Measurements from ENCODE around the gene FAM78B. TPM values are rescaled to one million over a fixed set of nuclear protein-coding genes. Genes with fewer than 3 reads are reported as not detected.

The FAM78B gene
- polyA plus RNA-seq, 3 donors: not detected

DNA sequence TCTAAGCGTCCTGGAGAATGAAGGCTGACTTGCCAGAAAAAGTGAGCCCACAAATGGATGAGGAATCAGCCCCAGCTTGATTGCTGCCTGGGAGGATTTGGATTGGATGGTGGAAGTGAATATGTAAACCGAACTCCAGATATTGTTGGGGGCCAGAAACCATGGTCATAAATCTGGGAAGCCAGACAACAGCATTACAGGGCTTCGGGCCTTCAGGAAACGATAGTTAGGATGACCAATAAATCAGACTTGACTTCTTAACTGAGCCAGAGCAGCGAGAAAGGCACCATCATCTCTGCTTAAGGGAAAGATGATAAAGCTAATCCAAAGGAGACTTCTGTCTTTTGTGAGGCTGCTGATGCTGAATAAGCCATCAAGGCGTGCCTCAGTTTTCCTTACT lies 26.6 kb downstream of the FAM78B start:
- Mint-ChIP-seq H3K9me3 (peaks cover 0 to 5% (median 2%) of the 10 kb centered on the region in 7 donors), H3K27me3 (ENCODE audit: low read depth in 3 of 3) (peaks cover 2 to 17% (median 11%) of the 10 kb centered on the region in 3 donors), H3K27ac (no peak overlapping the region), H3K4me1 (no peaks in the 10 kb centered on the region), H3K4me3 (no peak overlapping the region), H3K36me3 (no peaks in the 10 kb centered on the region)
- TF ChIP-seq, protein P1, sequence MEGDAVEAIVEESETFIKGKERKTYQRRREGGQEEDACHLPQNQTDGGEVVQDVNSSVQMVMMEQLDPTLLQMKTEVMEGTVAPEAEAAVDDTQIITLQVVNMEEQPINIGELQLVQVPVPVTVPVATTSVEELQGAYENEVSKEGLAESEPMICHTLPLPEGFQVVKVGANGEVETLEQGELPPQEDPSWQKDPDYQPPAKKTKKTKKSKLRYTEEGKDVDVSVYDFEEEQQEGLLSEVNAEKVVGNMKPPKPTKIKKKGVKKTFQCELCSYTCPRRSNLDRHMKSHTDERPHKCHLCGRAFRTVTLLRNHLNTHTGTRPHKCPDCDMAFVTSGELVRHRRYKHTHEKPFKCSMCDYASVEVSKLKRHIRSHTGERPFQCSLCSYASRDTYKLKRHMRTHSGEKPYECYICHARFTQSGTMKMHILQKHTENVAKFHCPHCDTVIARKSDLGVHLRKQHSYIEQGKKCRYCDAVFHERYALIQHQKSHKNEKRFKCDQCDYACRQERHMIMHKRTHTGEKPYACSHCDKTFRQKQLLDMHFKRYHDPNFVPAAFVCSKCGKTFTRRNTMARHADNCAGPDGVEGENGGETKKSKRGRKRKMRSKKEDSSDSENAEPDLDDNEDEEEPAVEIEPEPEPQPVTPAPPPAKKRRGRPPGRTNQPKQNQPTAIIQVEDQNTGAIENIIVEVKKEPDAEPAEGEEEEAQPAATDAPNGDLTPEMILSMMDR (IDR thresholded peaks at IDR 0.05): no peak
- Histone ChIP-seq H3K79me2 (ENCODE audit: insufficient read depth, low read length) (no peaks in the 10 kb centered on the region), H4K20me1 (ENCODE audit: insufficient read depth, low read length) (no peaks in the 10 kb centered on the region), H3K27ac (ENCODE audit: low read depth in 1 of 2, low read length in 2 of 2) (no peak overlapping the region), H3K4me2 (replicated peaks; ENCODE audit: extremely low read depth, low read length, poor library complexity, severe bottlenecking) (no peak overlapping the region), H3K4me1 (ENCODE audit: control insufficient read depth in 1 of 2, insufficient read depth in 2 of 2, low read length in 2 of 2) (no peaks in the 10 kb centered on the region), H2AFZ (ENCODE audit: insufficient read depth, low read depth, low read length, poor library complexity, severe bottlenecking) (no peak overlapping the region), H3K9ac (ENCODE audit: insufficient read depth, low read length, poor library complexity, severe bottlenecking) (no peak overlapping the region), H3K36me3 (replicated peaks in 1 of 2; ENCODE audit: control insufficient read depth in 1 of 2, insufficient read depth in 2 of 2, low read length in 2 of 2) (no peaks in the 10 kb centered on the region), H3K27me3 (ENCODE audit: control insufficient read depth in 2 of 2, insufficient read depth in 2 of 2, low read length in 2 of 2) (no peaks in the 10 kb centered on the region), H3K9me3 (replicated peaks in 1 of 2; ENCODE audit: control insufficient read depth in 1 of 2, insufficient read depth in 1 of 2, low read length in 2 of 2) (no peaks in the 10 kb centered on the region), H3K4me3 (replicated peaks in 1 of 3; ENCODE audit: low read depth in 2 of 3, low read length in 3 of 3) (no peak overlapping the region)
- 21% methylated on average over 4 of the region's 6 CpGs for WGBS (ENCODE audit: insufficient coverage)
- intact Hi-C loops (cut with micrococcal nuclease): no loop called here
- DNase-seq: no peak

DNA sequence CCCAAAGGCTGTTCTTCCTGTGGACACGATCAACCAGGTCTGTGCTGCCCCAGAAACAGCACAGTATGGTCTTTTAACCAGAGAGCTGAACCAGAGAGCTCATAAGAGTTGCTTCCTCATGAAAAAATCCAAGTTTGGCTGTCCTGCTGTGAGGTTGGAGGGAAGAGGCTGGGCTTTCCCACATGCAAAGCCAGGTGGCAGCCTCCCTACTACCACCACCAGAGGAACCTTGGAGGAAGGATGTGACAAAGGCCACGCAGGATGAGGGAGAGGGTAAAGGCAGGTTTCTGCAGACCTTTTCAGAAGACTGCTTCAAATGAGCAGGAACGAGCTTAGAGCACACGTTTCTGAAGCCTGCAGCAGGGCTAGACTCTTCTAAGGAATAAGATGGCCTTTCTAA lies 27.1 kb downstream of the FAM78B start:
- Histone ChIP-seq H3K4me3 (replicated peaks in 1 of 3; ENCODE audit: low read depth in 2 of 3, low read length in 3 of 3) (no peak overlapping the region), H3K9ac (ENCODE audit: insufficient read depth, low read length, poor library complexity, severe bottlenecking) (no peak overlapping the region), H3K79me2 (ENCODE audit: insufficient read depth, low read length) (no peaks in the 10 kb centered on the region), H3K4me2 (replicated peaks; ENCODE audit: extremely low read depth, low read length, poor library complexity, severe bottlenecking) (no peak overlapping the region), H4K20me1 (ENCODE audit: insufficient read depth, low read length) (no peaks in the 10 kb centered on the region), H3K4me1 (ENCODE audit: control insufficient read depth in 1 of 2, insufficient read depth in 2 of 2, low read length in 2 of 2) (no peaks in the 10 kb centered on the region), H2AFZ (ENCODE audit: insufficient read depth, low read depth, low read length, poor library complexity, severe bottlenecking) (no peak overlapping the region), H3K27ac (ENCODE audit: low read depth in 1 of 2, low read length in 2 of 2) (no peak overlapping the region), H3K27me3 (ENCODE audit: control insufficient read depth in 2 of 2, insufficient read depth in 2 of 2, low read length in 2 of 2) (peaks cover 0 to 2% of the 10 kb centered on the region in 2 donors), H3K36me3 (replicated peaks in 1 of 2; ENCODE audit: control insufficient read depth in 1 of 2, insufficient read depth in 2 of 2, low read length in 2 of 2) (no peaks in the 10 kb centered on the region), H3K9me3 (replicated peaks in 1 of 2; ENCODE audit: control insufficient read depth in 1 of 2, insufficient read depth in 1 of 2, low read length in 2 of 2) (no peaks in the 10 kb centered on the region)
- H3K4me1 Mint-ChIP-seq: no peaks in the 10 kb centered on the region
- H3K4me3 Mint-ChIP-seq: no peak overlapping the region
- TF ChIP-seq, protein P1 (IDR thresholded peaks at IDR 0.05): no peak
- H3K36me3 Mint-ChIP-seq: no peaks in the 10 kb centered on the region
- no peak for DNase-seq
- no peak overlapping the region for H3K27ac Mint-ChIP-seq
- 37% methylated on average over 3 of the region's 4 CpGs for WGBS (ENCODE audit: insufficient coverage)
- intact Hi-C loops (cut with micrococcal nuclease): no loop called here
- H3K9me3 Mint-ChIP-seq: peaks cover 0 to 5% (median 2%) of the 10 kb centered on the region in 7 donors
- H3K27me3 Mint-ChIP-seq (ENCODE audit: low read depth in 3 of 3): peaks cover 2 to 17% (median 11%) of the 10 kb centered on the region in 3 donors
